ENCODE data around the gene ATP13A4. TPM values are rescaled to one million over a fixed set of nuclear protein-coding genes. Genes with fewer than 3 reads are reported as not detected.

The ATP13A4 gene
- total and polyA plus RNA-seq, 2 of the 8 experiments (the other 6 are each of a cell fraction or from before 2014, with no cell fraction given) = 0.12 TPM; not detected in 1

DNA sequence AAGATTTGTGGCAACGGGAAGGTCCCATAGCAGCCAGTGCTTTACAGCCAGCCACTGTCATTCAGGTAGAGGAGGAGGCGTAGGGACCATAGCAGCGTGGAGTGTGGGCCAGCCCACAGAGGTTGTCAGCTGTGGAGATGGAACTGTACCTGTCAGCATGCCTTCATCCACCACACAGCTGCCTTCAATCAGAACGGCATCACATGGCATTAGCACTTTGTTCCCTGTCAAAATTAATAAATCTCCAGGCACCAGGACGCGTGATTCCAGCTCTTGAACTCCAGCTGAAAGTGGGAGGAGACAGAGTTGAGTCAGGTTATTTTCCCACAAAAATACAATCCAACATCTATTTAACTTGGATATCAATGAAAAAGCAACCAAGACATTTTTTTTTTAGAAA is 84.0 kb downstream of the ATP13A4 start:
- Histone ChIP-seq H4K8ac (ENCODE audit: extremely low read depth, insufficient read depth, low read length) (no peak overlapping the region), H3K9ac (replicated peaks in 1 of 4; ENCODE audit: extremely low read depth in 1 of 4, low read depth in 3 of 4, low read length in 3 of 4) (no peak overlapping the region), H3K14ac (ENCODE audit: insufficient read length) (no peak overlapping the region), H3K36me3 (ENCODE audit: control insufficient read depth in 2 of 4, insufficient read depth in 4 of 4, low read length in 3 of 4) (no peaks in the 10 kb centered on the region), H2AK5ac (ENCODE audit: low read depth, low read length) (no peak overlapping the region), H2BK15ac (ENCODE audit: low read length) (no peak overlapping the region), H3K9me3 (ENCODE audit: insufficient read depth in 2 of 2, low read depth in 1 of 2, low read length in 1 of 2) (no peaks in the 10 kb centered on the region), H3K27ac (ENCODE audit: low read depth, low read length) (no peak overlapping the region), H3K4ac (replicated peaks; ENCODE audit: insufficient read length, low read depth, low read length) (no peak overlapping the region), H2AFZ (ENCODE audit: low read length) (no peak overlapping the region), H2BK120ac (replicated peaks; ENCODE audit: low read depth, low read length) (no peak overlapping the region), H2BK12ac (ENCODE audit: low read depth, low read length) (no peak overlapping the region), H3K18ac (ENCODE audit: extremely low read depth, low read length) (no peak overlapping the region), H3K27me3 (replicated peaks in 1 of 4; ENCODE audit: control insufficient read depth in 3 of 4, extremely low read depth in 1 of 4, insufficient read depth in 3 of 4, low read length in 3 of 4) (no peaks in the 10 kb centered on the region), H4K5ac (ENCODE audit: insufficient read length, low read depth, low read length) (no peak overlapping the region), H3K56ac (replicated peaks; ENCODE audit: insufficient read length, low read depth, low read length) (no peak overlapping the region), H2BK20ac (ENCODE audit: low read length) (no peak overlapping the region), H3K79me2 (ENCODE audit: control insufficient read depth in 1 of 2, insufficient read depth in 2 of 2, low read length in 2 of 2) (no peaks in the 10 kb centered on the region), H3K4me2 (ENCODE audit: insufficient read depth in 1 of 2, low read depth in 2 of 2, low read length in 2 of 2) (no peak overlapping the region), H4K91ac (replicated peaks; ENCODE audit: insufficient read length, low read length) (no peak overlapping the region), H4K20me1 (replicated peaks in 1 of 2; ENCODE audit: control insufficient read depth in 1 of 2, insufficient read depth in 2 of 2, low read length in 2 of 2) (no peaks in the 10 kb centered on the region), H3K23me2 (ENCODE audit: low read depth, low read length) (no peaks in the 10 kb centered on the region), H3K4me3 (ENCODE audit: extremely low read depth in 1 of 4, insufficient read depth in 2 of 4, low read depth in 3 of 4, low read length in 4 of 4) (no peak overlapping the region), H3K4me1 (replicated peaks in 1 of 4; ENCODE audit: control insufficient read depth in 3 of 4, insufficient read depth in 4 of 4, low read length in 3 of 4) (no peaks in the 10 kb centered on the region; a peak in 1 of 7 replicates), H3K79me1 (ENCODE audit: low read depth, low read length) (no peaks in the 10 kb centered on the region), H3K23ac (ENCODE audit: insufficient read length) (no peak overlapping the region), H2BK5ac (ENCODE audit: low read depth, low read length) (no peak overlapping the region)
- DNase-seq (ENCODE audit: low read depth in 1 of 2, low spot score in 2 of 2) = no peak
- WGBS, 2 experiments (ENCODE audit: extremely low coverage in 1 of 2, insufficient coverage in 1 of 2, insufficient read length in 1 of 2, insufficient replicate concordance in 2 of 2, low coverage in 1 of 2, low lambda C conversion rate in 2 of 2, missing lambda C conversion rate in 1 of 2) = 95% methylated on average over 6 of the region's 6 CpGs; no CpG with 5 or more reads in 1 of the 2 experiments
- TF ChIP-seq ZNF274 (IDR thresholded peaks at IDR 0.05; ENCODE audit: borderline replicate concordance, extremely low read depth, low read length) = no peak
- ChIA-PET POLR2A (ENCODE audit: partially characterized antibody) (no interaction called here), CTCF (ENCODE audit: partially characterized antibody) (interaction anchor here (0.6 to 5.0 kb wide), 6 partner anchors 7 to 177 kb away, joined by 3 to 31 read pairs (median 3); no protein-coding TSS in a partner anchor)
- no peak for FAIRE-seq
